ENCODE data around the gene RAI1.

- TF ChIP-seq CTCF (conservative IDR thresholded peaks at IDR 0.05) (no peak), EZH2 (IDR thresholded peaks at IDR 0.05; ENCODE audit: low read depth) (no peak)
These were observed 64.5 kb downstream of the RAI1 start for GRCh38 chr17:17745476-17746455.

Data from PC-9 (cell line).